Stimulated activated CD4-positive, alpha-beta T cell treated with anti-CD3 and anti-CD28 coated beads, Interleukin-1b, Interleukin-23, amount 100 ng/mL, for 24 hours (primary cell): ENCODE data around the gene GRM1.

Experiments used
- DNase-seq, 4 experiments: peaks; one replicate each; pipeline ENCODE4 v3.0.0-alpha.2; 2020; ENCODE audit warnings: low read depth in 4 of 4, low spot score in 1 of 4

Gene GRM1

DNA sequence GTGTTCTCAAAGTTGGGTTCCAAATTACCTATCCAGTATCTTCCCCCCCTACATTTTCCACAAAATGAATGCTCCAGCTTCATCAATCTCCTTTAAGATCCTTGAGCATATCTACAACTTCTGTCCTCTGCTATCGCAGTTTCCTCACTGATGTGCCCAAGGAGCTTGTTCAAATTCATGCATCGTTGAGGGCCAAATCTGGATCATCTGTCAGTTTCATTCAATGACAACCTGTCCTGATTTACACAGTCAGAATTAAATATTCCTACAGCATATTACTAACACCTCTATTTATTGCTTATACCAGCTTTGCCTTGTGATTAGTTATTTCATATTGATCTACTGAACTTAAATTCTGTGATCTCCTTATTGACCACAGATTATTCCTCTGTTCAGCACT, 68.7 kb downstream of the GRM1 start:
- no peak for DNase-seq

DNA sequence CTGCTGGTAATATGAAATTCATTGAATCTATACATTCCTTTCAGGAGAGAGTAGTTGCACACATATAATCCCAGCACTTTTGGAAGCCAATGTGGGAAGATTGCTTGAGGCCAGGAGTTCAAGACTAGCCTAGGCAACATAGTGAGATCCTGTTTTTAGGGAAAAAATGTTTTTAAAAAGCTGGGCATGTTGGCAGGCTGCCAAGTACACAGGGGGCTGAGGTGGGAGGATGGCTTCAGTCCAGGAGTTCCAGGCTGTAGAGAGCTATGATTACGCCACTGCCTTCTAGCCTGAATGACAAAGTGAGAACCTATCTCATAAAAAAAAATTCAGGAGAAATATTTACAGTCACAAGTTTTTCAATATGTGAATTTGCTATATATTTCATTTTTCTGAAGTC, 71.9 kb downstream of the GRM1 start:
- no peak for DNase-seq

DNA sequence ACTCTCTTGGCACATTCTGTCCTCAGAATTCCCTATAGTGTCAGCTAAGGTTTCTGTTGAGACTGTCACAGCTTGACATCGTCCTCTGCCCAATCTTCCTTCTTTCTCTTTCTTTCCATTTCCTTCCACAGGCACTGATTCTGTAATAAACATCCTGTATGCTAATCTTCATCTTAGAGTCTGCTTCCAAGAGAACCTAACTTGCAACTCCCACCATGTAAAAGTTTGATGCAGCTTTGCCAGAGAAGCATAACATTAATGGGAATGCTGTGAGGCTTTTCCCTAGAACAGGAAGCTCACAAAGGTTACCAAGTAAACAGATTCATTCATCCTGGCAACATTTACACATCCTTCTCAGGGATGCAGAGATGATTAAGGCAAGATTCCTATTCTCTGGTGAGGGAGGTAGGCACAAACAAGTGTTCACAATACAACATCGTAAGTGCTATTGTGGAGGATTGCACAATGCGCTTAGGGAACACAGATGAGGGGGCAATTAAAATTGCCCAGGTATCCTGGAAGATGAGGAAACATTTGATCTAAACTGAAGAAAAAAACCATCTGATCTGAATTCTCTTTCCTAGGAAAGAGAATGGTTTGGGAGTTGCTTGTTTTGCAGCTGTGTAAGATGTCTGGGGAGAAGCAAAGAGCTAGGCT, 74.7 kb downstream of the GRM1 start:
- no peak for DNase-seq

DNA sequence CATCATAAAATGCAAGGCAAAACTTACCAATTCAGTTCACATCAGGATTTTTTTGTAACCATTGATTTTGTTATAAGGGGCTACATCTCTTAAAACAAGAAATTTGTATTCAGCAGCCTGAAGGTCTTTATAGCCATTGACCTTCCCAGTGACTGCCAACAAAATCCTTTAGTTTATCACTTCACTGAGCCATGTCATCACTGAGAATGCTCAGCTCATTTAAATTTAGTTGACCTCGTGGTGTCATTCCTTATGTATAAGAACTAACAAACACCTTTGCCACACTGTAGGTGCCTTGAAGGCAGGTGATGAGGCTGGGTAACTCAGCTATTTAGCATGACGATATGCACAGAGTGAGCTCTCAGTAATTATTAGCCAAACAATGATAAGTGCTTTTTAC, 77.7 kb downstream of the GRM1 start:
- no peak for DNase-seq

DNA sequence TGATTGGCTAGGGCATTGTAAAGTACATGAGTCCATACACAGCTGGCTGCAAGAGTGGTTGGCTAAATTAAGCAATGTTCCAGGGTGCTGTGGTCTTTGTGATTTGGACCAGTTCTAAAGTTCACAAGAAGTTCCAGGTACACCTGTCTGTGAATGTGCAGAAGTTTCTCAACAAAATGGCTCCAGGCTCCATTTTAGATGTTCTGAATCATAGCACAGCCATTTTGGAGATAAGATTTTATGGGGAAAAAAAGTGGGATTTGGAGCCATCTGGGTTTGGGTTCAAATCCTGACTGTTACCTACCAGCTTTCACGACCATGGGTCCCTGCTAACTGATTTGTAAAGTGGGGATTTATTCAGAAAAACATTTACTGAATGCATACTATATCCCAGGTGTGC, 82.1 kb downstream of the GRM1 start:
- DNase-seq = no peak

DNA sequence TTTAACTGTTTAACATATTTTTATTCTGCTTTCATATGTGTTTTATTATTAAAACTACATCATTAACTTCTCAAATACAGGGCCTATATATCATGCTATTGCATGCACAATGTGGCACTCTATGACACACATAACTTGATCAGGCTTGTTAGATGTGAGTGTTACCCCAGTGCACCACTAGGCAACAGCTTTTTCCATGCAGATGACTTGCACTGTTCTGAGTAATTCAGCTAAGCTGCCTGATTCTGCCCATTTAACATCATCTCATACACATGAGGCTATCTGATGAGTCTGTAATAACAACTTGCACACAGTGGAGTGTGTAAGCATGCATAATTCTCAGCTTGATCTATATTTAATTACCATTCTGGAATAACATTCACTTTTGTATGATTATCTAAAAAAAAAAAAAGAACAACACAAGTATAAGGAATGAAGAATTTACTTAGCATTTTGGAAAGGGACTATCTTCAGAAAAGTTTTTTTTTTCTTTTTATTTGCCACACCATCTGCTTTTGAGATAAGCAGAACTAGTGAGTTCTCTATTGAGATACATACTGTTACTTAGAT, 83.1 kb downstream of the GRM1 start:
- no peak for DNase-seq

DNA sequence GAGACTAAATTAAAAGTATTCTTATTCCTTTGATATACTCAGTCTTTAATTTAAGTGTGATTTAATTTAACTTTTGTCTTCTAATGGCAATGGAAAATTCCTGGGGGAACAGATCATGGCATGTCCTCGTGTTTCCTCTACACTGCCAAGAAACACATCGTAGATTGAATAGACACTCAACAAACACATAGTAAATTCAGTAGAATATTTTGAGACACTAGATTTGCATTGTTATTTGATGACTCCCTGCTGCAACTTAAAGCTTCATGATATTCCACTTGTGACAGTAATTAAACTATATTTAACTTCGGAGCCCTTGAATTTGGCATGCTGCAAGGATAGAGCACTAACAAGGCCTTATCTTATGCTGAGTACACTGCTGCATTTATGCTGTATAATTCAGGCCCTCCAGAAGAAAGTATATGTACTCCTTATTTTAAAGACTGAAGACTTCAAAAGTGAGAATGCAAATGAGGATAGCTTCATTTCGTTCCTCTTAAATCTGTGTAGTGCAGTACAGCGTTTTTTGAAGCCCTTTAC, 84.3 kb downstream of the GRM1 start:
- no peak for DNase-seq

DNA sequence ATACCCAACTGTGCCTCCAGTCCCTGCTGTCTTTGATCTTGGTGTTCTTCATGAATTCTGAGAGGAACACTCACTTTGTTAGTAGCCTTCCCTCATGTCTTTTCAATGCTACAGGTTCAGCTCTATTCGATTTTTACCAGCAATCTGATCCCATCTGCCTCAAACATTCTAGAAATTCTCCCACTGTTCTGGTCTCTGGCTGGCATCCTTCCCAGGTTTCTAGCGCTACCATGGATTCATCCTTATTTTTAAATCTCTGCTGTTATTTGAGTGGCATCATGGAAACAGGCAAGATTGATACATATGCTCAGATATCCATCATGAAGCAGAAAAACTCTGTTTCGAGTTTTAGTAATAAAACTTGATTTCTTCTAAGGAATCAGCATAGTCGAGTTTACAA, 94.8 kb downstream of the GRM1 start:
- no peak for DNase-seq

DNA sequence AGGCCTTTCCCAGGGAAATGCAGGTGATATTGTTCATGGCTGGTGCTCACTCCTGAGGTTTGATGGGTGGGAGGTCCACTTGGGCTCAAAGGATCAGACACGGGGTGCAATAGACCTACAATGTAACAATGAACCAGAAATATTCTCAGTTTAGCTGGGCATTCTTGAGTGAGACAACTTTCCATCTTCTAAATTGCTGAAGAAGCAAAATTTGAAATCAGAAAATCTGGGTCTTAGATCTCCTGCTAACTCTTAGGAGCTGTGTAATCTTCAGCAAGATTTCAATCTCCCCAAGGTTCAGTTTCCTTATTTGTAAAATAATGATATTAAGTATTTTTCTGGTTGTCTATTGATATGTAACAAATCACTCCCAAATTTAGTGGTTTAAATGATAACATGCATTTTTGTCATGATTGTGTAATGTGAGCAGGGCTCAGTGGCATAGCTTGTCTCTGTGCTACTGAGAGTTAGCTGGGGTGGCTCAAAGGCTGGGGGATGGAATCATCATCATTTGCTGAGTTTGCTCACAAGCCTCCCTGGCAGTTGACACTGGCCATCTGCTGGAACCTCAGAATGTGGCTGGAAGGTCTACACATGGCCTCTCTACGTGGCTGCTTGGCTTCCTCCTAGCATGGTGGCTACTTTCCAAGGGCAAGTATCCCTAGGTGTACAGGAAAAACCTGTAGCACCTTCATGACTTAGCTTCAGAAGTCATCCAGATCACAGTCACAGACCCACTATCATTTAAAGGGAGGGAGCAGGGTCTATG, 98.8 kb downstream of the GRM1 start:
- no peak for DNase-seq

DNA sequence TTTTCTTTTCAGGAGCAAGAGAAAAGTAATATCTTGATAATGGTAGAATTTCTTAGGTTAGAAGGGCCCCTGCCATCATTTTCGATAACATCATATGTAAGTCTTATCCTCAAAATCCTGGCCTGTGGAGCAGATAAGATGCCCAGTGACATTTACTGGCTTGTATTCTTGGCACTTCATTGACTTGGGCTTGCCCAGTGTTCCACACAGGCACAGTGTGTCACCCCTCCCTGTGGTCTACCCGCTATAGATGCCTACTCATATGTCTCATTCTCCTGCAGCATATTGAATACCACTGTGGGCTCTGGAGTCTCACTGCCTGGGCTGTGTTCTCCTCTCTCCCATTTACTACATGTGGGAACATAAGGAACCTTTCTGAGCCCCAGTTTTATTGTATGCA, 105.0 kb downstream of the GRM1 start:
- DNase-seq = no peak

DNA sequence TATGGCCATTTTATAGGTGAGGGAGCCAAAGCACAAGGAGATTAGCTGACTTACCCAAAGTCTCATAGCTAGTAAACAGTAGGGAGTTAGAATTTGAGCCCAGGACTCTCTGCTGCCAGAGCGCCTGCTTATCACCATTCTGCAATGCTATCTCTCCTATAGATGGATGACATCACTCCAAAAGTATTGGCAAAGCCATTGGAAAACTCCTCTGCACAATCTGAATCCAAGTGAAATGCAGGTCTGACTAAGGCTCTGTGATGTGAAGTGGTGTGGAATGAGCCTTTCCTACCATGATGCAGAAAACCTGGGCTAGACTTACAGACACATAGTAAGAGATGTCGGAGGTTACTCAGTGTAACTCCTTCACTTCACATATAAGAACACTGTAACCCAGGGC, 106.3 kb downstream of the GRM1 start:
- DNase-seq = no peak

DNA sequence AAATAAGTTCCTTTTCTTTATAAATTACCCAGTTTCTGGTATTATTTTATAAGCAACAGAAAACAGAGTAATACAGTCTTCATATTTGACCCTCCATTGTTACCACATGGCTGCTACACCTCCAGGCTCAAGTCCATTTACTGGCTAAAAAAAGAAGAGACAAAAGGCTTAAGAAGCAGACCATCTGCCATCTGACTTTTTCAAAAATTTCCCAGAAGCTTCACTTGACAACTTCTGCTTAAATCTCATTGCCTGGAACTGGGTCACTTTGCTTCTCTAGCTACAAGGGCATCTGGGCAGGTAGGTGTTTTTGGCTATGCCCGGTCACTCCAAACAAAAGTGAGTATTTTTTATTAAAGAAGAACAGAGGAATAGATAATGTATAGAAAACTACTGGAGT, 118.0 kb downstream of the GRM1 start:
- no peak for DNase-seq

DNA sequence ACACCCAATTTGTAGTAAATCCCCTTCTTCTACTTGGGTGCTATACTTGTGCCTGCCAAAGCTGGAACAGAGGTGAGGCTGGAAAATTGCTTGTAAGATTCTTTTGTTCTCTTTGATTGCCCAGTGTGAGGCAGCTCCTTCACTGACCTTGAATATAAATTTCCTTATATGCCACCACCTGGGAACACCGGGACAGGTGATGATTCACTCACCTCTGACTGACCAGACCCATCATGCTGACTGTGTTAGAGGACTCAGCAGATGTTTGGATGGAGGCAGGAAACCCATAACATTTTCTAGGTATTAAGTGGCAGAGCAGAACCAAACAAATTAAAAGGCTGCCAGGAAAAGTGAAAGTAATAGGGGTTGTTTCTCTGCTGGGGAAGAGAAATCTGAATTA, 120.9 kb downstream of the GRM1 start:
- no peak for DNase-seq

DNA sequence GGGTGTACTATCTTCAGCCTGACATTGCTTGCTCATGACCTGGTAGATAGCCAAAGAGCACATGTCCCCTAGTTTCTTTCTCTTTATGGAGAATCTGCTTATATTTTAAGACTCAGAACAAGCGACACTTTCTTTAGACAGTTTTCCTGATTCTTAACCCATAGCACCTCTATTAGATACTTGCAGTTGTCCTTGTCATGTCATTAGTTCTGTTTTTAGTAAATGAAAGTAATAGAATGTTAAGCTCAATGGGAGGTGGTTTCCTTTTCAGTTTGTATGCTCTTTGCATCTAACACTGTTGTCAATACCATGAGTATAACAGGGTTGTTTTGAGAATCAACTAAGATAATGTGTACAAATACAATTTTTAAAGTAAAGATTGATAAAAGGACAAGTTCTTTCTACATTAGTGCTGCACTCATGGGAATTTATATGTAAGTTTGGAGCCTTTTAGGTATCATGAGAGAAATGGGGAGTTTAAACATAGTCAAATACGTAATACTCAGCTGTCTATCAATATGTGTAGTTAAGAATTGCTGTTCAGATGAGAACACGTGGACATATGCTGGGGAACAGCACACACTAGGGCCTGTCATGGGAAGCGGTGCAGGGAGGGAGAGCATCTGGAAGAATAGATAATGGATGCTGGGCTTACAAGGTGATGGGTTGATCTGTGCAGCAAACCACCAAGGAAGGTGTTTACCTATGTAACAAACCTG, 124.3 kb downstream of the GRM1 start:
- DNase-seq = no peak

DNA sequence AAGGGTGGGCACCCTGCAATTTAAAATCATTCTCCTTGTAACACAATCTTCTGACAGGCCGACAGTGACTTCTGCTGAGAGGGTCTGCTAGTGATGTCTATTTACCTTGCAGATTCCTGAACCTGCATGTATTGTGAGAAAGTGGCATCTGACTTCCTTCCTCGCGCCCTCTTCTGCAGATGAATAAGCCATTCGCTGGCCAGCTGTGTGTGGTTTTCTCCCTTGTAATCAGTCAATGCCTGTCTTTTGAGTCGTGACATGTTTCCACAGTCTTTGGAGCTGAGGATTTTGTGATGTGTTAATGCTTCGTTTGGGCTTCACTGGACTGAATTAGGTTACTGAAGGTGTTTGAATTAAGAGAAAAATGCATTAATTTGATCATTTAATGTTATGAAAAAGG, 125.3 kb downstream of the GRM1 start:
- no peak for DNase-seq

DNA sequence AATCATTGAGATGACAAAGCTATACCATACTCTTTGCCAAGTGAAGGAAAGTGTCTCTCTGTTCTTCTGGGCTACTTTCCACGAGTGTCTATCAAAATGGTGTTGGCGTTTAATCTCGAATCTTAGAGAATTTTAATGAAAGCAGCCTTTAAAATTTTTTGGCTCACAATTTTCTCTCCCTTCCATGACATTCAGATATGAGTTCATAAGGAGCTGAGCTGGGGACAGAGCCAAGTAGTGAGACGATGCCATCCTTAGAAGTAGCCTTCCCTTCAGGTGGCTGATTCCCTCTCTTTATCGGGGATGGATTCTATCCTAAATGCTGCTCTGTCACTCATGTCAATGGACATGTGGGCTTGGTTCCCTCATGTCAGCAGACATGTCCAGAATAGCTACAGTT, 132.8 kb downstream of the GRM1 start:
- DNase-seq = no peak

DNA sequence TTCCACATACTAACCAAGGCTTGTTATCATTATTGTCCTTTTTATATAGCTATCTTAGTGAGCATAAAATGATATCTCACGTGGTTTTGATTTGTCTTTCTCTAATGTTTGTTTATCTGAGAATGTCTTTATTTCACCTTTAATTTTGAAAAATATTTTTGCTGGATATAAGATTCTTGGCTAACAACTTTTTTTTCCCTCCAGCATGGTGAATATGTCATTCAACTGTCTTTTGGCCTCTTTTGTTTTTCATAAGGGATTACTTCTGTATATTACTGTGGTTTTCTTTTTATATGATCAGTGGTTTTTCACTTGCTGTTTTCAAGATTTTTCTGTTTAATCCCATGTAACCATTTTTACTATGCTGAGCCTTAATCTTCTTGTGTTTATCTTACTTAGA, 141.0 kb downstream of the GRM1 start:
- no peak for DNase-seq

DNA sequence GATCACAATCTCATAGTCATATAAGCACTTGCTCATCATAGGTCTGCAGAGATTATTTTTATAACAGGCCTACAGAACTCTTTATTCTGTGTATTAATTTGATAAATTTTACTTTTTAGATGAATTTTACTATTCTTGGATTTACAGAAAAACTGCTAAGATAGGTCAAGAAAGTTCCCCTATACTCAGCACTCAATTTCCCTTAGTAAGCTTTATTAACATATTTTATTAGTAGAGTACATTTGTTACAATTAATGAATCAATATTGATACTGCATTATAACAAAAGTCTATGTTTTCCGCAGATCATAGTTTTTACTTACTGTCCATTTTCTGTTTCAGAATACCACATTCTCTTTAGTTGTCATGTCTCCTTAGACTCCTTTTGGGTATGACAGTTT, 148.9 kb downstream of the GRM1 start:
- DNase-seq = no peak

DNA sequence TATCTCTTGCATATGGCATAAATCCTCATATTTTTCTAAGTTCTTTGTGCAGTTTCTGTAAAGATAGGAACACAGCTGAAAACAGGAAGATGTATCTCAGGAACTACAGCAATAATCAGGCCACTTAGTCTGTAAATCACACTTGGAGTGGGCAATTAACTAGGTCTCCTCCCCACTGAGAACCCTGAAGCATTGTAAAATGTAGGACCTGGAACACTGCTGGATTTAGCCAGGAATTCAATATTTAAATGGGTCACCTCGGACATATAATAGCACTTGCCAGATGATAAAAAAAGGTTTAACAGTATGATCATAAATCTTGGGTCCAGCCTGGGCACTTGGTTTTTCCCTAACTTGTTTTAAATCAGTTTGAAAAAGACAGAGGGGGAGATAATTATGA, 155.0 kb downstream of the GRM1 start:
- no peak for DNase-seq

DNA sequence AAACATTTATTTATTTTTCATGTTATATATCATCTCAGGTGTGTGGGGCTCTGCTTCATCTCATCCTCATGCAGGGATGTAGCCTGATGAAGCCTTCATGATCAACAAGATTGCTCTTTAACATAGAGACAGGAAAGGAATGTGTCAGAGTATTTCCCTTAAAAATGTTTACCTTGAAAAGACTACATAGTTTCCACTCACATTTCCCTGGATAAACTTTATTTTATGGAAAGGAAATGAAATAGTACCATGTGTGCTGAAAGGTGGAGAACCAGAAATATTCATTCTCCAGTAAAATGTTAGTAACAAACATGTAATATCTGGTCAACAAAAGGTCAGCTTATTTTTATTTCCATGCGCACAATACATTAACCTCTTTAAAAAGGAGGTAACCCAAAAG, 155.8 kb downstream of the GRM1 start:
- no peak for DNase-seq

DNA sequence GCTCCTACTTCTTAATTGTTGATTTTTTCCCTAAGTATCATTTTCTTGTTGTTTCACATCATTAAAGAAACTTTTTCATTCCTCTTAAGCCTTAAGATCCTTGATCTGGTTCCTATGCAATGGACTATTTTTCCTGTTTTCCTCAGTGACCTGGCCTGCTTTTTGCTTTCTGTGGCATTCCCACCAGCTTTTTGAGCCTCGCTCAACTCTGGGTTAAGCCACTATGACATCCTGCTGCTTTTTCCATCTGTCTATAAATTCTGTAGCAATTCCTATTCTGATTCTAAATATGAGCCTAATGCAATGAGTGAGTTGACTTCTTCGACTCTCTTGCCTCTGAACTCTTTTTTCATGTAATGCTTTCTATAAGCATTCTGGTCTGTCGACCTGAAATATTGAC, 160.3 kb downstream of the GRM1 start:
- DNase-seq = no peak

DNA sequence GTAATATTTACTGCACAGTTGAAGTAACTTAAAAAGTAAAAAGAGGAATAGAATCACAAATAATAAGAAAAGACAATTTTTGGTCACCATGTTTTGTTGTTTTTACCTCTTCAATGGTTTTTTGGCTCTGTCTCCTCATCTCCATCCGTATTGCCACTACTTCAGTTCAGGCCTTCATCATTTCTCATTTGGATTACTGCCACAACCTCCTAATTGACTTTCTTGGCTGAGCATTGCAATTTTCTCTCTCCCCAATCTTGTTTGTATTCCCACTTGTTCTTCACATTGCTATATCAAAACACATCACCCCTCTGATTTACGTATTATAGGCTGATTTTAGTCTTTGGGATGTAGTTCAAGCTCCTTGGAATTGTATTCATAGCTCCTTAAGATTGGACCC, 161.7 kb downstream of the GRM1 start:
- no peak for DNase-seq
